GM21367 (cell line): Measurements from ENCODE around the gene TAGLN.

Experiments used
- ATAC-seq: cut with Tn5 transposase; IDR thresholded peaks from one replicate; pipeline ENCODE4 v1.9.1; 2021; ENCODE audit not compliant: unreplicated experiment

Gene TAGLN

GRCh38 chr11:117199053-117199915 lies at the start of gene TAGLN:
Gene TAGLN (plus strand): TSS chr11:117199370. CDS start chr11:117203014, 3,644 bp downstream.
- ATAC-seq = no peak

GRCh38 chr11:117152066-117152465 lies 47.1 kb upstream of the TAGLN start:
- ATAC-seq = no peak

GRCh38 chr11:117154468-117154867 lies 44.7 kb upstream of the TAGLN start:
- ATAC-seq = no peak

GRCh38 chr11:117157507-117157906 lies 41.7 kb upstream of the TAGLN start:
- ATAC-seq = no peak

GRCh38 chr11:117159892-117160291 lies 39.3 kb upstream of the TAGLN start:
- ATAC-seq = no peak

GRCh38 chr11:117160826-117161225 lies 38.3 kb upstream of the TAGLN start:
- ATAC-seq = no peak

GRCh38 chr11:117166491-117166890 lies 32.7 kb upstream of the TAGLN start:
- no peak for ATAC-seq

GRCh38 chr11:117169736-117170135 lies 29.4 kb upstream of the TAGLN start:
- no peak for ATAC-seq

GRCh38 chr11:117170210-117170609 lies 29.0 kb upstream of the TAGLN start:
- ATAC-seq = no peak

- ATAC-seq = no peak
Measured at GRCh38 chr11:117171007-117171403, 28.2 kb upstream of the TAGLN start.

GRCh38 chr11:117171404-117172061 lies 27.6 kb upstream of the TAGLN start:
- no peak for ATAC-seq

- ATAC-seq = no peak
Measured at GRCh38 chr11:117172724-117173421, 26.3 kb upstream of the TAGLN start.

GRCh38 chr11:117175104-117175503 lies 24.1 kb upstream of the TAGLN start:
- no peak for ATAC-seq

- no peak for ATAC-seq
Measured at GRCh38 chr11:117175781-117176180, 23.4 kb upstream of the TAGLN start.

GRCh38 chr11:117176186-117176585 lies 23.0 kb upstream of the TAGLN start:
- no peak for ATAC-seq

- ATAC-seq = no peak
Measured at GRCh38 chr11:117177534-117178209, 21.5 kb upstream of the TAGLN start.

- peak; percentile 84 for ATAC-seq
Measured at GRCh38 chr11:117178210-117179034, 20.7 kb upstream of the TAGLN start, which contains the start of gene SIDT2. Gene SIDT2 (plus strand): TSS chr11:117178743. CDS start chr11:117179264, 521 bp downstream.

GRCh38 chr11:117179048-117179999 lies 19.8 kb upstream of the TAGLN start:
- peak; percentile 18 for ATAC-seq

- no peak for ATAC-seq
Measured at GRCh38 chr11:117180020-117180419, 19.1 kb upstream of the TAGLN start.
